PC-3 (cell line): Measurements from ENCODE around the gene GRB2.
"Not testable (repeated sequence)": the region's sequence is repeated elsewhere in the genome, so short reads cannot be mapped to it uniquely, and the experiment has no call there.

ENCODE experiments used
- EZH2phosphoT487 ChIP-seq: fragments of 300-600 bp; sonication (generic); IDR thresholded peaks from 2 replicates; pipeline ENCODE4 v1.6.1; 2018; ENCODE audit warnings: mild to moderate bottlenecking, antibody characterized with exemption, low read length, borderline replicate concordance
- TF ChIP-seq, protein P1 (sequence below): fragments of 300-600 bp; sonication (generic); conservative IDR thresholded peaks from 2 replicates; pipeline ENCODE4 v1.5.1; 2017; ENCODE audit warnings: antibody characterized with exemption, low read depth, mild to moderate bottlenecking, low read length

DNA sequence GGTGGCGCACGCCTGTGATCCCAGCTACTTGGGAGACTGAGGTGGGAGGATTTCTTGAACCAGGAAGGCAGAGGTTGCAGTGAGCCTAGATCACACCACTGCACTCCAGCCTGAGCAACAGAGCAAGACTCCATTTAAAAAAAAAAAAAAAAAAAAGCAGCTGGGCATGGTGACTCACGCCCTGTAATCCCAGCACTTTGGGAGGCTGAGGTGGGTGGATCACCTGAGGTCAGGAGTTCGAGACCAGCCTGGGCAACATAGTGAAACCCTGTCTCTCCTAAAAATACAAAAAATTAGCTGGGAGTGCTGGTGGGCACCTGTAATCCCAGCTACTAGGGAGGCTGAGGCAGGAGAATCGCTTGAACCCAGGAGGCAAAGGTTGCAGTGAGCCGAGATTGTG, 40.4 kb upstream of the GRB2 start:
- TF ChIP-seq, protein P1, sequence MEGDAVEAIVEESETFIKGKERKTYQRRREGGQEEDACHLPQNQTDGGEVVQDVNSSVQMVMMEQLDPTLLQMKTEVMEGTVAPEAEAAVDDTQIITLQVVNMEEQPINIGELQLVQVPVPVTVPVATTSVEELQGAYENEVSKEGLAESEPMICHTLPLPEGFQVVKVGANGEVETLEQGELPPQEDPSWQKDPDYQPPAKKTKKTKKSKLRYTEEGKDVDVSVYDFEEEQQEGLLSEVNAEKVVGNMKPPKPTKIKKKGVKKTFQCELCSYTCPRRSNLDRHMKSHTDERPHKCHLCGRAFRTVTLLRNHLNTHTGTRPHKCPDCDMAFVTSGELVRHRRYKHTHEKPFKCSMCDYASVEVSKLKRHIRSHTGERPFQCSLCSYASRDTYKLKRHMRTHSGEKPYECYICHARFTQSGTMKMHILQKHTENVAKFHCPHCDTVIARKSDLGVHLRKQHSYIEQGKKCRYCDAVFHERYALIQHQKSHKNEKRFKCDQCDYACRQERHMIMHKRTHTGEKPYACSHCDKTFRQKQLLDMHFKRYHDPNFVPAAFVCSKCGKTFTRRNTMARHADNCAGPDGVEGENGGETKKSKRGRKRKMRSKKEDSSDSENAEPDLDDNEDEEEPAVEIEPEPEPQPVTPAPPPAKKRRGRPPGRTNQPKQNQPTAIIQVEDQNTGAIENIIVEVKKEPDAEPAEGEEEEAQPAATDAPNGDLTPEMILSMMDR, result not testable (repeated sequence)
- TF ChIP-seq EZH2phosphoT487, result not testable (repeated sequence)
